H1 (cell line): ENCODE measurements around the gene VWA7. TPM values are rescaled to one million over a fixed set of nuclear protein-coding genes. Genes with fewer than 3 reads are reported as not detected.

Experiments used
- CTCF ChIA-PET: fragments of 300-600 bp; sonication (Branson Sonifier 250); formaldehyde crosslinking; loops from one replicate; lab custom pipeline; 2021; ENCODE audit not compliant: partially characterized antibody; lab: Charles Lee
- POLR2A ChIA-PET: fragments of 300-600 bp; sonication (Branson Sonifier 250); formaldehyde crosslinking; loops from one replicate; lab custom pipeline; 2021; ENCODE audit warnings: inconsistent platforms; ENCODE audit not compliant: partially characterized antibody; lab: Charles Lee
- DNase-seq, 2 experiments: peaks; one replicate each; pipeline versions ENCODE4 v3.0.0 to v3.0.0-alpha.2; 2010 to 2022; ENCODE audit warnings: low spot score in 2 of 2, low read depth in 1 of 2, mixed read lengths in 1 of 2
- FAIRE-seq: peaks from 2 replicates; lab custom pipeline; 2011; peaks lifted over from hg19 to GRCh38; lab: Jason Lieb, UNC
- H2AFZ ChIP-seq: 2 replicates; pipeline ENCODE4 v1.8.1; 2012; ENCODE audit warnings: low read length, inconsistent platforms
- H2AK5ac ChIP-seq: 2 replicates; pipeline ENCODE4 v1.6.1; 2013; ENCODE audit warnings: low read depth, low read length
- H2BK120ac ChIP-seq: replicated peaks from 2 replicates; pipeline ENCODE3; 2013; ENCODE audit warnings: low read depth, low read length, inconsistent platforms
- H2BK12ac ChIP-seq: 2 replicates; pipeline ENCODE4 v1.6.1; 2013; ENCODE audit warnings: low read depth, low read length
- H2BK15ac ChIP-seq: 2 replicates; pipeline ENCODE4 v1.6.1; 2013; ENCODE audit warnings: low read length
- H2BK20ac ChIP-seq: 2 replicates; pipeline ENCODE4 v1.6.1; 2013; ENCODE audit warnings: low read length
- H2BK5ac ChIP-seq: 2 replicates; pipeline ENCODE4 v1.6.1; 2013; ENCODE audit warnings: low read depth, low read length
- H3K14ac ChIP-seq: 2 replicates; pipeline ENCODE4 v1.6.1; 2013; ENCODE audit warnings: inconsistent platforms; ENCODE audit not compliant: insufficient read length
- H3K18ac ChIP-seq: 2 replicates; pipeline ENCODE4 v1.6.1; 2013; ENCODE audit warnings: low read length; ENCODE audit errors: extremely low read depth
- H3K23ac ChIP-seq: 2 replicates; pipeline ENCODE4 v1.6.1; 2013; ENCODE audit warnings: inconsistent platforms; ENCODE audit not compliant: insufficient read length
- H3K23me2 ChIP-seq: 2 replicates; pipeline ENCODE4 v1.6.1; 2013; ENCODE audit warnings: low read depth, low read length
- H3K27ac ChIP-seq: 2 replicates; pipeline ENCODE4 v1.6.1; 2011; ENCODE audit warnings: low read depth, low read length, inconsistent platforms
- H3K27me3 ChIP-seq, 4 experiments: replicated peaks in 1 of 4; 1 replicate in 1 of 4; 2 replicates in 3 of 4; pipeline versions ENCODE4 v1.6.1 to v1.8.1; 2011 to 2013; ENCODE audit warnings: low read length in 3 of 4, mild to moderate bottlenecking in 3 of 4, inconsistent platforms in 2 of 4, mixed read lengths in 2 of 4, moderate library complexity in 1 of 4; ENCODE audit not compliant: control insufficient read depth in 3 of 4, insufficient read depth in 3 of 4; ENCODE audit errors: extremely low read depth in 1 of 4
- H3K36me3 ChIP-seq, 4 experiments: 2 replicates each; pipeline versions ENCODE4 v1.6.1 to v1.8.1; 2011 to 2013; ENCODE audit warnings: mild to moderate bottlenecking in 4 of 4, low read length in 3 of 4, moderate library complexity in 2 of 4, control low read depth in 1 of 4, inconsistent platforms in 1 of 4; ENCODE audit not compliant: insufficient read depth in 4 of 4, control insufficient read depth in 2 of 4
- H3K4ac ChIP-seq: replicated peaks from 2 replicates; pipeline ENCODE3; 2013; ENCODE audit warnings: low read length, low read depth, mixed read lengths, inconsistent platforms; ENCODE audit not compliant: insufficient read length
- H3K4me1 ChIP-seq, 4 experiments: replicated peaks in 1 of 4; 1 replicate in 1 of 4; 2 replicates in 3 of 4; pipeline versions ENCODE4 v1.6.1 to v1.8.1; 2011 to 2013; ENCODE audit warnings: low read length in 3 of 4, inconsistent platforms in 2 of 4, mixed read lengths in 1 of 4; ENCODE audit not compliant: insufficient read depth in 4 of 4, control insufficient read depth in 3 of 4
- H3K4me2 ChIP-seq, 2 experiments: 2 replicates each; pipeline versions ENCODE4 v1.6.1 to v1.8.1; 2011 to 2013; ENCODE audit warnings: low read depth in 2 of 2, low read length in 2 of 2, control low read depth in 1 of 2, inconsistent platforms in 1 of 2, mild to moderate bottlenecking in 1 of 2; ENCODE audit not compliant: insufficient read depth in 1 of 2
- H3K4me3 ChIP-seq, 4 experiments: fragments of 200-600, 300-600 bp in 1 of 4; sonication (generic), shearing (Covaris generic), sonication (Bioruptor Twin) in 1 of 4; 2 replicates each; pipeline versions ENCODE4 v1.5.1 to v1.8.1; 2011 to 2016; ENCODE audit warnings: low read length in 4 of 4, low read depth in 3 of 4, control low read depth in 2 of 4, inconsistent platforms in 2 of 4, mild to moderate bottlenecking in 2 of 4, mixed read lengths in 1 of 4, moderate library complexity in 1 of 4; ENCODE audit not compliant: insufficient read depth in 2 of 4; ENCODE audit errors: extremely low read depth in 1 of 4
- H3K56ac ChIP-seq: replicated peaks from 2 replicates; pipeline ENCODE3; 2013; ENCODE audit warnings: low read depth, mild to moderate bottlenecking, mixed read lengths, low read length, inconsistent platforms; ENCODE audit not compliant: insufficient read length
- H3K79me1 ChIP-seq: 2 replicates; pipeline ENCODE4 v1.6.1; 2013; ENCODE audit warnings: low read depth, low read length, control low read depth
- H3K79me2 ChIP-seq, 2 experiments: 2 replicates each; pipeline versions ENCODE4 v1.6.1 to v1.8.1; 2012 to 2013; ENCODE audit warnings: low read length in 2 of 2, mild to moderate bottlenecking in 2 of 2, inconsistent platforms in 1 of 2; ENCODE audit not compliant: insufficient read depth in 2 of 2, control insufficient read depth in 1 of 2
- H3K9ac ChIP-seq, 4 experiments: replicated peaks in 1 of 4; 1 replicate in 1 of 4; 2 replicates in 3 of 4; pipeline versions ENCODE4 v1.6.1 to v1.8.1; 2011 to 2013; ENCODE audit warnings: low read depth in 3 of 4, low read length in 3 of 4, control low read depth in 2 of 4, mild to moderate bottlenecking in 2 of 4, moderate library complexity in 2 of 4, inconsistent platforms in 1 of 4; ENCODE audit errors: extremely low read depth in 1 of 4
- H3K9me3 ChIP-seq, 2 experiments: 2 replicates each; pipeline versions ENCODE4 v1.6.1 to v1.8.1; 2012 to 2013; ENCODE audit warnings: mild to moderate bottlenecking in 2 of 2, moderate library complexity in 2 of 2, control low read depth in 1 of 2, inconsistent platforms in 1 of 2, low read depth in 1 of 2, low read length in 1 of 2, mixed read lengths in 1 of 2; ENCODE audit not compliant: insufficient read depth in 2 of 2
- H4K20me1 ChIP-seq, 2 experiments: replicated peaks in 1 of 2; 2 replicates each; pipeline versions ENCODE3 to v1.8.1; 2011 to 2013; ENCODE audit warnings: inconsistent platforms in 2 of 2, low read length in 2 of 2, mild to moderate bottlenecking in 1 of 2; ENCODE audit not compliant: insufficient read depth in 2 of 2, control insufficient read depth in 1 of 2
- H4K5ac ChIP-seq: 2 replicates; pipeline ENCODE4 v1.6.1; 2013; ENCODE audit warnings: low read length, low read depth, mixed read lengths, inconsistent platforms; ENCODE audit not compliant: insufficient read length
- H4K8ac ChIP-seq: 2 replicates; pipeline ENCODE4 v1.8.0; 2013; ENCODE audit warnings: mild to moderate bottlenecking, moderate library complexity, low read length, inconsistent platforms; ENCODE audit not compliant: insufficient read depth; ENCODE audit errors: extremely low read depth
- H4K91ac ChIP-seq: replicated peaks from 2 replicates; pipeline ENCODE3; 2013; ENCODE audit warnings: low read length, mixed read lengths, inconsistent platforms; ENCODE audit not compliant: insufficient read length
- GABPA ChIP-seq: IDR thresholded peaks from 2 replicates; pipeline ENCODE4 v1.6.1; 2011; ENCODE audit warnings: mild to moderate bottlenecking, low read length, moderate library complexity, borderline replicate concordance; ENCODE audit not compliant: insufficient read depth
- KDM1A ChIP-seq: fragments of 200-600, 300-600 bp; sonication (generic); IDR thresholded peaks from 2 replicates; pipeline ENCODE4 v1.7.1; 2016; ENCODE audit warnings: mild to moderate bottlenecking, low read length, borderline replicate concordance
- RFX5 ChIP-seq: IDR thresholded peaks from 2 replicates; pipeline ENCODE4 v1.6.1; 2011; ENCODE audit warnings: low read depth, low read length, improper control_type of control experiment, borderline replicate concordance
- SIN3A ChIP-seq, 2 experiments: IDR thresholded peaks in 1 of 2; conservative IDR thresholded peaks in 1 of 2; 2 replicates each; pipeline ENCODE4 v1.6.1; 2011 to 2012; ENCODE audit warnings: low read length in 2 of 2, improper control_type of control experiment in 1 of 2, low read depth in 1 of 2, mild to moderate bottlenecking in 1 of 2
- SIX5 ChIP-seq: IDR thresholded peaks from 2 replicates; pipeline ENCODE4 v1.6.1; 2011; ENCODE audit warnings: mild to moderate bottlenecking, low read depth, low read length
- SP2 ChIP-seq: IDR thresholded peaks from 2 replicates; pipeline ENCODE4 v1.6.1; 2012; ENCODE audit warnings: mild to moderate bottlenecking, low read length, inconsistent platforms
- SP4 ChIP-seq: IDR thresholded peaks from 2 replicates; pipeline ENCODE4 v1.6.1; 2012; ENCODE audit warnings: low read length, inconsistent platforms
- TAF1 ChIP-seq: IDR thresholded peaks from 2 replicates; pipeline ENCODE4 v1.6.1; 2011; ENCODE audit warnings: mild to moderate bottlenecking, low read depth, low read length
- TEAD4 ChIP-seq: IDR thresholded peaks from 2 replicates; pipeline ENCODE4 v1.6.1; 2012; ENCODE audit warnings: low read depth, low read length, inconsistent platforms, mixed read lengths
- USF2 ChIP-seq: IDR thresholded peaks from 2 replicates; pipeline ENCODE4 v1.6.1; 2011; ENCODE audit warnings: low read length, improper control_type of control experiment
- ZNF274 ChIP-seq: IDR thresholded peaks from 2 replicates; pipeline ENCODE4 v1.7.0; 2012; ENCODE audit warnings: low read length, borderline replicate concordance; ENCODE audit errors: extremely low read depth
- WGBS, 2 experiments: shearing (Covaris generic) in 1 of 2; methylation state at CpG; one replicate each; pipeline versions ENCODE4 v1.1.6 to v1.1.7; 2013 to 2015; ENCODE audit warnings: low lambda C conversion rate in 2 of 2, mixed read lengths in 2 of 2, inconsistent platforms in 1 of 2, low coverage in 1 of 2, missing lambda C conversion rate in 1 of 2; ENCODE audit not compliant: insufficient replicate concordance in 2 of 2, insufficient coverage in 1 of 2, insufficient read length in 1 of 2; ENCODE audit errors: extremely low coverage in 1 of 2, missing lambda C conversion rate in 1 of 2; 5-methylcytosine and 5-hydroxymethylcytosine counted together
- polyA plus RNA-seq, 7 experiments: library from polyadenylated mRNA; depleted of rRNA in 3 of 7; stranded (reverse) in 5 of 7; unstranded in 2 of 7; fragments of >200 nt in 5 of 7; fragments of 200-250 nt in 2 of 7; gene quantifications; 1 replicate in 5 of 7; 2 replicates in 1 of 7; 4 replicates in 1 of 7; pipeline versions ENCODE4 v1.2.1 to v1.2.3, GENCODE V29; 2011 to 2013; ENCODE audit warnings: missing spikeins in 2 of 7, mixed read lengths in 2 of 7
- total RNA-seq: library from RNA; stranded (reverse); fragmentation: NEBNext Ultra II Directional; extraction: Animal tissue kit (Norgen Biotek cat#: 25700); gene quantifications from 2 replicates; pipeline ENCODE4 v1.2.1, GENCODE V29; 2021

Gene VWA7
- total and polyA plus RNA-seq, 2 of the 8 experiments (the other 6 are each of a cell fraction or from before 2014, with no cell fraction given), result 0.82 to 2.1 TPM

GRCh38 chr6:31781244-31782125 lies 4.4 kb upstream of the VWA7 start:
- H3K36me3 ChIP-seq, result peaks cover 33 to 75% (median 58%) of the 10 kb centered on the region in 4 experiments
- POLR2A ChIA-PET, result interaction anchor here (0.9 to 10.7 kb wide), 9 partner anchors 6 to 53 kb away, joined by 3 to 85 read pairs (median 3); partner anchors contain the start of genes HSPA1B and VARS1
- TF ChIP-seq SP2, result no peak
- TF ChIP-seq SIN3A (conservative IDR thresholded peaks at IDR 0.05 in 1 of 2, IDR thresholded peaks at IDR 0.05 in 1 of 2; ENCODE audit: low read depth in 1 of 2, low read length in 2 of 2), result no peak
- no peak for TF ChIP-seq KDM1A
- TF ChIP-seq TAF1, result no peak
- no peak for TF ChIP-seq USF2
- no peak for TF ChIP-seq ZNF274
- no peak for TF ChIP-seq RFX5
- no peak for TF ChIP-seq GABPA
- no peak for TF ChIP-seq SIX5
- no peak for TF ChIP-seq SP4
- TF ChIP-seq TEAD4, result no peak

More at GRCh38 chr6:31781244-31782125, 4.4 kb upstream of the VWA7 start:
- no peak for DNase-seq
- no peak overlapping the region for H3K23ac ChIP-seq
- 93% methylated on average over 23 of the region's 23 CpGs; no CpG with 5 or more reads in 1 of the 2 experiments for WGBS, 2 experiments
- H3K4ac ChIP-seq, result no peak overlapping the region
- H4K20me1 ChIP-seq, result peaks cover 1 to 3% of the 10 kb centered on the region in 2 experiments
- CTCF ChIA-PET, result interaction anchor here (1.0 to 15.6 kb wide), 7 partner anchors 3 to 116 kb away, joined by 3 to 228 read pairs (median 4); partner anchors contain the start of genes EHMT2, VARS1 and VWA7
- H4K91ac ChIP-seq, result no peak overlapping the region
- H3K27ac ChIP-seq, result no peak overlapping the region
- H3K23me2 ChIP-seq, result 0 out of 2 replicates have a peak, but pooled peaks cover 1% of the 10 kb centered on the region
- no peak overlapping the region for H2AK5ac ChIP-seq
- H2BK12ac ChIP-seq, result no peak overlapping the region
- no peak overlapping the region for H2BK15ac ChIP-seq
- H2AFZ ChIP-seq, result no peak overlapping the region
- H3K4me1 ChIP-seq, result peaks cover 0 to 7% (median 3%) of the 10 kb centered on the region in 4 experiments; a peak in 3 of 7 replicates
- FAIRE-seq, result no peak
- H3K4me2 ChIP-seq, result no peak overlapping the region
- no peaks in the 10 kb centered on the region for H3K9me3 ChIP-seq
- no peaks in the 10 kb centered on the region for H3K79me2 ChIP-seq
- H3K56ac ChIP-seq, result no peak overlapping the region
- H3K18ac ChIP-seq, result no peak overlapping the region
- H3K27me3 ChIP-seq, result no peaks in the 10 kb centered on the region; a peak in 1 of 7 replicates
- no peaks in the 10 kb centered on the region for H3K79me1 ChIP-seq
- H3K9ac ChIP-seq, result no peak overlapping the region
- H3K4me3 ChIP-seq, result no peak overlapping the region
- H3K14ac ChIP-seq, result no peak overlapping the region
- H4K8ac ChIP-seq, result no peak overlapping the region
- H2BK20ac ChIP-seq, result no peak overlapping the region
- no peak overlapping the region for H4K5ac ChIP-seq
- no peak overlapping the region for H2BK120ac ChIP-seq
- no peak overlapping the region; the same call in 1 of the 2 replicates for H2BK5ac ChIP-seq
